ENCODE results near the gene UPK3BL2.
"Not testable (repeated sequence)": the region's sequence is repeated elsewhere in the genome, so short reads cannot be mapped to it uniquely, and the experiment has no call there.

GRCh38 chr7:102503141-102503540 lies 40.4 kb downstream of the UPK3BL2 start:
- TF ChIP-seq, protein P1, sequence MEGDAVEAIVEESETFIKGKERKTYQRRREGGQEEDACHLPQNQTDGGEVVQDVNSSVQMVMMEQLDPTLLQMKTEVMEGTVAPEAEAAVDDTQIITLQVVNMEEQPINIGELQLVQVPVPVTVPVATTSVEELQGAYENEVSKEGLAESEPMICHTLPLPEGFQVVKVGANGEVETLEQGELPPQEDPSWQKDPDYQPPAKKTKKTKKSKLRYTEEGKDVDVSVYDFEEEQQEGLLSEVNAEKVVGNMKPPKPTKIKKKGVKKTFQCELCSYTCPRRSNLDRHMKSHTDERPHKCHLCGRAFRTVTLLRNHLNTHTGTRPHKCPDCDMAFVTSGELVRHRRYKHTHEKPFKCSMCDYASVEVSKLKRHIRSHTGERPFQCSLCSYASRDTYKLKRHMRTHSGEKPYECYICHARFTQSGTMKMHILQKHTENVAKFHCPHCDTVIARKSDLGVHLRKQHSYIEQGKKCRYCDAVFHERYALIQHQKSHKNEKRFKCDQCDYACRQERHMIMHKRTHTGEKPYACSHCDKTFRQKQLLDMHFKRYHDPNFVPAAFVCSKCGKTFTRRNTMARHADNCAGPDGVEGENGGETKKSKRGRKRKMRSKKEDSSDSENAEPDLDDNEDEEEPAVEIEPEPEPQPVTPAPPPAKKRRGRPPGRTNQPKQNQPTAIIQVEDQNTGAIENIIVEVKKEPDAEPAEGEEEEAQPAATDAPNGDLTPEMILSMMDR (IDR thresholded peaks at IDR 0.05), result not testable (repeated sequence)
- TF ChIP-seq POLR2A (IDR thresholded peaks at IDR 0.05), result not testable (repeated sequence)

Data from vagina (tissue), 2 donors.